GM19035 (cell line): ENCODE results near the gene PAK2.
"Not testable (repeated sequence)": the region's sequence is repeated elsewhere in the genome, so short reads cannot be mapped to it uniquely, and the experiment has no call there.

Source experiments
- ATAC-seq: cut with Tn5 transposase; IDR thresholded peaks from one replicate; pipeline ENCODE4 v1.9.1; 2021; ENCODE audit not compliant: unreplicated experiment

The PAK2 gene

DNA sequence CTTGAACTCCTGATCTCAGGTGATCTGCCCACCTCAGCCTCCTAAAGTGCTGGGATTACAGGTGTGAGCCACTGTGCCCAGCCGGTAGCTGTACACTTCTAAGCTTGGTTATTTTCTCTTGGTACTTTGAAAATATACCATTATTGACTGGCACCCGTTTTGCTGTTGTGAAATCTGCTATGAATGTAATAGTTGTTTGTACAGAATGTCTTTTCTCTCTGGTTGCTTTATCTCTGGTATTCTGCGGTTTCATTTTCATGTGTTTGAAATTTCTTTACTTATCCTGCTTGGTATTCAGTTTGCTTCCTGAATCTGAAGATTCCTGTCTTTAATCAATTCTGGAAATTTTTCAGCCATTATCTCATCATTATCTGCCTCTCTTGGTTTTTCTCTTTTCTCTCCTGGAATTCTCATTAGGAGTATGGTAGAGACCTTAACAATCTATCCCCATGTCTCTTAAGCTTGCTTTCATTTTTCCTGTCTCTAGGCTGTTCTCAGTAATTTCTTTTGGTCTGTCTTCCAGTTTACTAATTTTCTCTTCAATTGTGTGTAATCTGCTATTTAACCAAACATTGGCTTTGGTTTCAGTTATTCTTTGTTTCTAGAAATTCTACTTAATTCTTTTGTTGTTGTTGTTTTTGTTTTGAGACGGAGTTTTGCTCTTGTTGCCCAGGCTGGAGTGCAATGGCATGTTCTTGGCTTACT is 2.8 kb upstream of the PAK2 start:
- ATAC-seq = no peak

DNA sequence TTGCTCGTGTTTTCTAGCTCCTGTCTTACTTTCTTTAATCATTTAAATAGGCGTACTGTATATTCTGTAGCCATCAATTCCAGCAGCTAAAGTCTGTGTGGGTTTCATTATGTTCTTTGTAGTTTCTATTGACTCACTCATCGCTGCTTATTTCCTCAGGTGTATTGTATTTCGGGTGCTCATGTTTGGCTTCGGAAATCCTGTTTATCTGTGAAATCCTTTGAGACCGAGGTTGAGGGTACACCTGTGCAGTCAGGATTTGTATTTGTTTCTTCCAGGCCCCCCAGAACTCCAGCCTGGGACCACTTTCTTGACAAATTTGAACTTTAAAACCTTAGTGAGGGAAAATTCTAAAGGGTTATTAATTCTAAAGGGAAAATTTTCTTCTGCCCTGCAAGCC is 2.0 kb upstream of the PAK2 start:
- ATAC-seq = no peak

DNA sequence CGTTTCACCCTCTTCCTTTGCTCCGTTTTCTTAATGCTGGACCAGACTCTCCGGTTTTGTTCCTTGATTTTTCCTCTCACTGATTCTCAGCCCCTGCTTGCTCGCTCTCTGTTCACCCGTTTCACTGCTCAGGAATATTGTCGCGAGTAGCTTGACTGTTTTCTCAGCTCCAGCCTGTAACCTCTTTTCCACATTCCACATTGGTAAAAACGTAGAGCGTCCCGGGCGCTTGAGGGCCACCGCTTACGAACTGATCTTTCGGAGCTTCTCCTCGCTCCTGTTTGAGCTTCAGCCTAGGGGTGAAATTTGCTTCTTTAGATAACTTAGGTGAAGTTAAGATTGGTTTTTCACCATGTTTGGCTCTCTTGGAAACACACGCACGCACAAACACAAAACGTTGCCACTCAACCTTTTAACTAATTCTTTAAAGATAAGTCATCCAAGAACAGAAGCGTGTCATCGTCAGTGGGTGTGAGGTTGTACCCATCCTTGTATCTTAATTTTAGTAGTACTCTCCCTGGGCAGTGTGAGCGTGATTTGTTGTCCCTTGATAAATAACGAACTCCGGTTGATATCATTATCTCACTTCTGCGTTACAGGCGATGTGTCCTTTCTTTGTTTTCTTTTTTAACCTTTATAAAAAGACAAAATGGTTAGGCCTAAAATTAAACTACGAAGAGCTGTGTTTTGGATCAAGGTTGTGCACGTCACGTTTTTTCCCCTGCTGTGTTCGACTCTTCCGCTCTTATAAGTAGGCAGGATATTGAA is 1.0 kb downstream of the PAK2 start:
- ATAC-seq = no peak

DNA sequence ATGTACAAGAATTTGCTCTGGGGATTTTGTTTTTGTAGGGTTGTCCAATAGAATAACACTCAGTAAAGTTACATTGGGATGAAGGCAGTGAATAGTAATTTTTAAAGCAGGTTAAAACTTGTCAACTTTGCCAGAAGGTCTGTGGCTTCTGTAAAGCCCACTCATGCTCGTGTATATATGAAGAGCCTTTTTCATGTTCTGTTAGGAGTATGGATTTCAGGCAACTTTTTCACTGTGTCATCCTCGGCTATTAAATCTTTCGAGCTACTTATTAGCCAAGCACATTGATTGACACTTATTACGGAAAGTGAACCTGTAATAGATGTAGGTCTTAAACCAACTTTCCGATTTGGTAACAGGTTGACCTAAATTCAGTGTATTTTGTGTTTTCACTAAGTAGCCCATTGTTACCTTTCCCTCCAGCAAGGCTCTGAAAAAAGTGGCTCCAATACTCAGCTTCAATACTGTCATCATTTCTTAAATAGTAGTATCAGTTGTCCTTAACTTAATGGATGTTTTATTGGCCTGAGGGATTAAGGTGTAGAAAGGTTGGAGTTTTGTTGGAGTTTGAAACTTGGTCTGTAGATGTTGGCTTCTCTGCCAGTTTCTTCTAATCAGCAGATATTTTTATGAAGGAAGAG is 1.7 kb downstream of the PAK2 start:
- ATAC-seq = no peak

DNA sequence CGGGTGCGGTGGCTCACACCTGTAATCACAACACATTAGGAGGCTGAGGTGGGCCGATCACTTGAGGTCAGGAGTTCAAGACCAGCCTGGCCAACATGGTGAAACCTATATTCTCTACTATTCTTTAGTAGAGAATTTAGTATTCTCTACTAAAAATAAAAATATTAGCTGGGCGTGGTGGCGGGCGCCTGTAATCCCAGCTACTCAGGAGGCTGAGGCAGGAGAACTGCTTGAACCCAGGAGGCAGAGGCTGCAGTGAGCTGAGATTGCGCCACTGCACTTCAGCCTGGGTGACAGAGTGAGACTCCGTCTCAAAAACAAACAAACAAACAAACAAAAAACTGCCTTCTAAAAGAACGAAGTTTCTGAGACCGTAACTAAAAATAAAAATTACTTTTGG is 3.9 kb downstream of the PAK2 start:
- ATAC-seq = not testable (repeated sequence)

DNA sequence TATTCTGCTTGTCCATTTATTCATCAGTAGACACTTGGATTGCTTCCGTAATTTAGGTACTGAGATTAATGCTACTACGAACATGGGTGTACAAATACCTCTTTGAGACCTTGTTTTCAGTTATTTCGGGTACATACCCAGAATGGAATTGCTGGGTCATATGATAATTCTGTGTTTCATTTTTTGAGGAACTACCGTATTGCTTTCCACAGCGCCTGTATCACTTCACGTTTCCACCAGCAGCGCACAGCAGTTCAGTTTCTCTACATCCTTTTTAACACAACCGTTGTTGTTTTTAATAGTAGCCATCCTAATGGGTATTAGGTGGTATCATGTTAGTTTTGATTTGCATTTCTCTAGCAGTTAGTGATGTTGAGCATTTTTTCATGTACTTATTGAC is 9.5 kb downstream of the PAK2 start:
- ATAC-seq = no peak

DNA sequence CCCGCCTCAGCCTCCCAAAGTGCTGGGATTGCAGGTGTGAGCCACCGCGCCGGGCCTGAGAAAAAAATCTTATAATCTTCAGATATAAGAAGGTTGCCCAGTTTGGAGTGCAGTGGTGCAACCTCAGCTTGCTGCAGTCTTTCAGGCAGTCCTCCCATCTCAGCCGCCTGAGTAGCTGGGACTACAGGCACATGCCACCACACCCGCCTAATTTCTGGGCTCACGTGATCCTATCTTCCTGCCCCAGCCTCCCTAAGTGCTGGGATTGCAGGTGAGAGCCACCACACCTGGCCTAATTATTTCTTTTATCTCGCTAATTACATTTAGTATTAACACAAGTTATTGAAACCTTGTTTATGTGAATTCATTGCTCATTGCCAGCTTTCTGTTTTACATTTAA is 13.5 kb downstream of the PAK2 start:
- ATAC-seq = no peak

DNA sequence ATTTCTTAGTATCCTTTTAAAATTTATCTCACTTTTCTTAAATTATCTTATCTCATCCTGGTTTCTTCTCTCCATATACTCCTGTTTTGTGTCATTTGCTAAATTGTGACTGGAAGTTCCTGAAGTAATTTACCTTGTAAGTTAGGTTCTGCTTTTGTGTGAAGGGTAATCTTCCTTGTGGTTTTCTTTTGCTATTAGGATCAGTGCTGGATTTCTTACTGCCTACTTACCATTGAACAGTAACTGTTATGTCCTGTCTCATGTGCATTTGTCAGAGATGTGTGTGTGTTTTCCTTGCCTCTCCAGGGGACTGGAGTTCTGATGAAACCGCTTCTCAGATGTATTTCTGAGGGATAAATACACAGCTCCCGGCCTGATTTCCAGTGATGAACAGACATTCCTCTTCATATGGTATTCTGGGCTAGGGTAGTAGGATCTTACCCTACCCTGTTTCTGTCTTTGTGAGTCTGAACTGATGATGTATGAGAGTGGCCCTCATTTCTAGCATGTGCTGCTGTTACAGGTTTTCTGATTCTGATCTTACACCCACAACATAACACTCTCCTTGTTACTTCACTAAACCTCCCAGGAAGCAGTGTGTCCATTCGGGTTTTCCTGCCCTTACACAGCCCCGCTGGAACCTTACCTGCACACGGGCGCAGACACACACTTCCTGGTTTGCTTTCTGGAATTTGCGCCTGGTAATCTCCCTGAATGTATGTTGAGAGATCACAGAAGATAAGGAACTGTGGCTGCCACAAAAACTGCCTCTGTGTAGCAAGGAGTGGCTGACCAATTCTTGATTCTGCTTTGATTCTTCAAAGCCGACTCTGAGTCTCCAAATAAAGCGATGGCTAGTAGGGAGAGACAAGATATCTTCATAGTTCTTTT is 14.7 kb downstream of the PAK2 start:
- ATAC-seq = no peak

DNA sequence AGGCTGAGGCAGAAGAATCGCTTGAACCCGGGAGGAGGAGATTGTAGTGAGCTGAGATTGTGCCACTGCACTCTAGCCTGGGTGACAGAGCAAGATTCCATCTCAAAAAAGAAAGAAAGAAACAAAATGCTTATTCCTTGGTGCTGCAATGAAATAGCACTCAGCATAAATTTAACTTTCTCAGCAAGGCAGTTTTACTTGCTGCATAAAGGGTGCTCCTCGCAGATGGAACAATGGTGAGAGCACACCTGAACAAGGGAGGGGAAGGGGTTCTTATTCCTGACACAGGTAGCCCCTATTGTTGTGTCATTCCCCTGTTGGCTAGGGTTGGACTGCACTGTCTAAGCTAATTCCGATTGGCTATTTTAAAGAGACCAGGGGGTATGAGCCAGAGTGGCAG is 17.1 kb downstream of the PAK2 start:
- ATAC-seq = no peak

DNA sequence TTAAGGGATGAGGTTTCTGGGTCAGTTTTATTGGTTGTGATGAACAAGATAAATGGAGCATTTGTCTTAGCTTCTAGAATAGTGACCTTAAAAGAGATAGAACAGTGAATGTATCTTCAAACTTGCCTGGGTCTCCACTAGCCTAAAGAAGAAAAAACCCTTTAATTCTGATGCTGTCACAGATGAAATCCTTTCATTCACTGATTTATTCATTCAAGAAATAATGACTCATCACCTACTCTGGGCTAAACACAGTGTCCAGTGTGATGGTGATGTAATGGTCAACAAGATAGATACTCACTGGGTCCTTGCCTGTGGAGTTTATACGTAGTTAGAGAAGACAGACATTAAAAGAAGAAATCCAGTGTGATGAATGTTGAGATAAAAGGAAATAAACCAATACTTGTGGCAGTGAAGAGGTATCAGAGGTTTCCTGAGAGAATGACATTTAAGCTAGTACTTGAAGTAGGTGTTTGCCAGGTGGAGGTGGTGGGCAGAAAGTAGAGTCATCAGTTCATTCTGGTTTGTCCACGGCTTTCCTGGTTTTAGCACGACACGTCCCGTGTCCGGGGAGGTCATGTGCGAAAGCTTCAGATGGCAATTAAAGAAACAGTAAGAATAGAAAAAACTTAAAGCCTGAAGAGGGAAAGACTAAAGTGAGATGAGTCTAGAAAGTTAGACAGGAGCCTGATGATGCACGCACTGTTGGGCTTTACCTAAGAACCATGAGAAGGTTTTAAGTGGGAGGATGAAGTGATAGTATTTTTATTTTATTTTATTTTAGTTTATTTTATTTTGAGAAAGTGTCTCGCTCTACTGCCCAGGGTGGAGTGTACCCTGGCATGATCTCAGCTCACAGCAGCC is 18.5 kb downstream of the PAK2 start:
- ATAC-seq = no peak

DNA sequence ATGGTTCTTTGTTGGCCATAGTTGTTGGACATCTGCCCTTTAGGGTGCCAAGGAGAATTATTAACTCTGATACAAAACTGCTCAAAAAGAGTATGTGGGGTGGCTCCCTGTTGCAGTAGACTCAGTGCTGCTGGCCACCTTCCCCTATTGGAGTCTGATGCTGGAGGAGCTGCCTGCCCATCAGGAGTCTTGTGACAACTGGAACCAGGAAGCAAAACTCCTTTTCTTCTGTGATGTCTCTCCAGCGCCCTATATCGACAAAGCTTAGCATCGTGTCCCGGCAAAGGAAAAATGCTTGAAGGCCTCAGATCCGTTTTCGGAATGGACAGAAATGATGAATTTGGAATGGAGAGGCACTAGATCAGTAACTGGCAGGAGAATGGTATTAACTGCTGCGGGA is 23.5 kb downstream of the PAK2 start:
- no peak for ATAC-seq

DNA sequence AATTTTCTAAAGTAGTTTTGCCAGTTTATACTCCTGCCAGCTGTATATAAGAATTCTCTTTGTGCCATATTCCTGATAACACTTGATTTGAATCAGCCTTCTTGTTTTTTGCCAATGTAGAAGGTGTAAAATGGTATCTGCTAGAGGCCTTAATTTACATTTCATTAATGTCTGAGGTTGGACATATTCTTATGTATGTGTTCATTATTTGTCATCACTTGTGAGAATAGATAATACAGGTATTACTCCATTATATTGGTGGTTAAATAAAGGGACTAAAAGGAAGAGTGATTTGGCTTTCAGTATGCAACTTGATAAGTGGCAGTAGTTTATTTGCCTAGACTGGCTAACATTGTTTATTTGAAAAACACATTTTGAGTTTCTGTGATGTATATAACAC is 25.8 kb downstream of the PAK2 start:
- ATAC-seq = no peak

DNA sequence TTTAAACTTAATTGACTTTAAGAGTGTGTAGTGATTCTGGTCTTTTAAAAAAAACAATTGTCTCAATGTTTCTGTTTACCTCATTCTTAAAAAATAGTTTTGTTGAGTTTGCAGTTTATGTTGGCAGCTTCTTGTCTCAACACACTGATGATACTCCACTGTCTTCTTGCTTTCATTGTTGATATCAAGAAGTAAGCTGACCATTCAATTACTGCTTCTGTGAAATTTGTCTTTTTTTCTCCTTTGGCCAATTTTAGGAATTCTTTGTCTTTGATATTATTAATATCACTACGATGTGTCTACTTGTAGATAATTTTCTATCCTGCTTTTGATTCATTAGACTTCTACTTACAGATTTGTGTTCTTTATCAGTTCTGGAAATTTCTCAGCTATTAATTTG is 31.4 kb downstream of the PAK2 start:
- ATAC-seq = no peak

DNA sequence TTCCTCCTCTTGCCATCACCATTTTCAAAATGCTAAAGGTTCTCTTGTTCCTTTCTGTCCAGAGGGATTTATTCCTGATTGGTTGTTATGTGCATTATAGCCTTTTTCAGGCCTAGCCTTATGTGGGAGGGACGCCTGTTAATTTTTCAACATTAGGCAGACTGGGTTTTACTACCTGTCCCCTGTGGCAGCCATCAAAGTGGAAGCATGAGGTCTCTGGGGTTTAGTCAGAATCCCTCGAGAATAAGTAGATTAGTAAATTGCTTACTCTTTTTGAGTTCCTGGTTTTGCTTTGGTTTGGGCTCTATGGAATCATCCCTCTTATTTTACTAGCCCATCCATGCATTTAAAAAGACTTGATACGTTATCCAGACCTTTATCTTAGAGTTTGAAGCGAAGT is 32.4 kb downstream of the PAK2 start:
- no peak for ATAC-seq

DNA sequence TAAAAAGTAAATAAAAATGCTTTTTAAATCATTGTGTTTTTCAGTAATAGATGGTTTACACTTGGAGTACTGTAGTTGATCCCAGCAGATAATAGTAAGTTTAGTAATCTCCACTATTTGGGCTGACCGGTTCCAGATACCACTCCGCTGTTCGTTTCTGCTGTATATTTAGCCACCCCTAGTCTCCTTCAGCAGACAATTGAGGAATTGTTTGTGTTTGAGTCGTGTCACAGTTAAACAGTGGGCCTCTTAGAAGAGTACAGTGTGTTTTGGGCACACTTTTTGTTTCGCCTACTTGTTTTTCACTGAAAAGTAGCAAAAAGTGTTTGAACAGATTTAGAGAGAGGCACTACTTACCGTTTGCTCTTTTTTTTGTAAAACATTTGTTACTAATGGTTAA is 33.2 kb downstream of the PAK2 start:
- ATAC-seq = no peak

DNA sequence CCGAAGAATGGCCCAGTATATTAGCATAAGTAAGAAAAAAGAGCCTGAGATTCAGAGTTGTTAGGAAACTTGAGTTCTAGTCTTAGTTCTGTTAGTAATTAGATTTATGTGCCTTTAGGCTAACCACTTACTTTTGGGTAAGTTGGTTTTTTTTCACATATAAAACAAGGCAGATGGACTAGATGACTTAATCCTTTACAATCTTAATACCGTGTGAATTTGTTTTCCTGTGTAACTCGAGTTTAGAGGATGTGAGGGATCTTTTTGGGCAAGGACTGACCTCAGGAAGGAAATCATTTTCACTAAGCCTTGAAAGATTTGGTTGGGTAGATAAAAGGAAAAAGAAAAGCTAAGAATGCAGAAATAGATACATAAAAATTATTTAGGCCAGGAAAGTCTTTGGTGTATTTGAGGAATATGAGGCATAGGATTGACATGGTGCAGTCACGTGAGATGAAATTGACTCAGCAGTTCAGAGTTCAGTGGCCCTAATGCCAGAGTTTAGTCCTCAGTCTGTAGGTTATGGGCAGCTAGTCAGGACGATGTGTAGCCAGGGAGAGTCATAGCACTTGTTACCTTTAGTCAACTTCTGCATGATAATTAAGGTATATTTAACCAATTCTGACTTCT is 34.6 kb downstream of the PAK2 start:
- no peak for ATAC-seq

DNA sequence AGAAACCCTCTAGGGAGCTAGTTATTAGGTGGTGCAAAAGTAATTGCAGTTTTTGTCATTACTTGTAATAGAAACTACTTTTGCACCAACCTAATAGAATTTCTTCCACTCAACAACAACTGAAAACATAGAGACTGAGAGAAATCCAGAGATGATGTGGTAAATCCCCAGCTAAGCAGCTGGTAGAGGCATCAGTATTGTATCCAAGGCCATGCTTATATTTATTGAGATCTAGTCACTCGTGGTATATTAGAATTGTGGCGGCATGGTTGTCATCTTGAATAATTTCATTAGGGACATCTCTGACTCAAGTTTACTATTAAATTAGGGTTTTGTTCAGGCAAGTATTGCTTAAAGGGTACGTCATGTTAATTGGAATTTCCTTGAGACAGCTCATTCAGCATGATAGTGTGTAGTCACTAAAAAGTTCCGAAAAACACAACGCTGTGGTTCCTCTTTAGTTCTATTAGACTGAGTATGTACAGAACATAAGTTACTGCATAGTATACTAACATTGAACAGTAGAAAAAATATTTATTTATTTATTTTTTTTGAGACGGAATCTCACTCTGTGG is 35.3 kb downstream of the PAK2 start:
- no peak for ATAC-seq

DNA sequence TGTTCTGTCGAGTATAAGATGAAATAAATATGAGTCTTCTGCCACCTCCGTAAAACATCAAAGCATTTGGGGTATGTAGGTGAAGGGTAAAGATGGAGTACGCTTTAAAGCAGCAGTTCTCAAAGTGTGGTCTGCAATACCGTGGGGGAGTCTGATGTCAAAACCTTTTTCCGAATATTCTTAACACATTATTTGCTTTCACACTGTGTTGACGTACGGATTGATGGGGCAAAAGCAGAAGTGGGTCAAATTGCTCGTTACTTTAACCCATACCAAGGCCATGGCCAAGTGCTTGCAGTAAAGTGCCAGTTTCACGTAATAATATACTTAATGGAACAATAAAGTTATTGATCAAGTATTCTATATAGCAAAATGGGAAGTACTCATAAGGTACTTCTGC is 36.3 kb downstream of the PAK2 start:
- no peak for ATAC-seq

DNA sequence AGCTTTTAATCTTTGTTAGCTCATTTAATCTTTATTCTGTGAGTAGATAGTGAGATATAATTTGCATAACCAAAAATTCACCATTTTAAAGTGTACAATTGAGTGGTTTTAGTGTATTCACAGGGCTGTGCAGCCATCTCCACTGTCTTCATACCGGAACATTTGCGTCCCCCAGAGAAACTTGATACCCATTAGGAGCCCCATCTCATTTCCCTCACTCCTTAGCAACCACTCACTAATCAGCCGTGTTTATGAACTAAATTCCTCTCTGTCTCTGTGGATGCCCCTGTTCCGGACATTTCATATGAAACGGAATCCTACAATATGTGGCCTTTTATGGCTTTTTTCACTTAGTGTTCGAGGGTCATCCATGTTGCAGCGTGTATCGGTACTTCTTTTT is 38.2 kb downstream of the PAK2 start:
- no peak for ATAC-seq

DNA sequence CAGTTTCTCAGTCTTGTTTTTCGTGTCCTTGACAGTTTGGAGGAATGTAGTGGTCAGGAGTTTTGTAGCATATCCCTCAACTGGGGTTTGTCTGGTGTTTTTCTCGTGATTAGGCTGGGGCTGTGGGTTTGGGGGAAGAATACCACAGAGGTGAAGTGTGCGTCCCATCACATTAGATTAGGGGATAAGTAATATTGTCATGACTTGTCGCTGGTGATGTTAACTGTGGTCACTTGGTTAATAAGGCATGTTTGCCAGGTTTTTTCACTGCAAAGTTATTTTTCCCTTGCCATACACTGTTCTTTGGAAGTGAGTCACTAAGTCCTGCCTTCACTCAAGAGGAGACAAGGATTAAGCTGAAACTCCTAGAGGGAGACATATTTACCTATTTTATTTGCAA is 39.1 kb downstream of the PAK2 start:
- ATAC-seq = no peak
